DMS53 treated with DMSO at 0.1 percent for 48 hours (cell line): ENCODE measurements around the gene BLTP3B.

Experiments used
- DNase-seq: peaks from one replicate; lab custom pipeline; 2025; ENCODE audit not compliant: unreplicated experiment; lab: John Stamatoyannopoulos, UW

Gene BLTP3B

DNA sequence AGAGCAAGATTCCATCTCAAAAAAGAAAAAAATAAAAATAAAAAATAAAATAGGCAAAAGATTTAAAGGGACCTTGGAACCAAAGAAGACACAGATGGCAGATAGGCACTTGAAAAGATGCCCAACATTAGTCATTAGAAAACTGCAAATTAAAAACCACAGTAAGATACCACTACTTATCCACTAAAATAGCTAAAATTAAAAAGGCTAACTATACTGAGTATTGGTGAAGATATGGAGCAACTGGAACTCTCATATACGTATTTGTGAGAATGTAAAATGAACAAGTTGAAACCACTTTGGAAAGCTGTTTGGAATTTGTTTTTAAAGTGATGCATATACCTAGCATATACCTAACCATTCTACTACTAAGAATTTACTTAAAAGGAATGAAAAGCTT, 22.3 kb downstream of the BLTP3B start:
- no peak for DNase-seq

DNA sequence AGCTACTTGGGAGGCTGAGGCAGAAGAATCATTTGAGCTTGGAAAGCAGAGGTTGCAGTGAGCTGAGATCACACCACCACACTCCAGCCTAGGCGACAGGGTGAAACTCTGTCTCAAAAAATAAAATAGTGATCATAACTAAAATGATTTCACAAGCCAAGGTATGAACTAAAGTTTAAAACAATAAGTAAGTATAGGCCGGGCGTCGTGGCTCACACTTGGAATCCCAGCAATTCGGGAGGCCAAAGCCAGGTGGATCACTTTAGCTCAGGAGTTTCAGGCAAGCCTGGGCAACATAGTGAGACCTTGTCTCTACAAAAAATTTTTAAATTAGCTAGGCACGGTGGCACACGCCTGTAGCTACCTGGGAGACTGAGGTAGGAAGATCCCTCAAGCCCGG, 27.4 kb downstream of the BLTP3B start:
- no peak for DNase-seq

DNA sequence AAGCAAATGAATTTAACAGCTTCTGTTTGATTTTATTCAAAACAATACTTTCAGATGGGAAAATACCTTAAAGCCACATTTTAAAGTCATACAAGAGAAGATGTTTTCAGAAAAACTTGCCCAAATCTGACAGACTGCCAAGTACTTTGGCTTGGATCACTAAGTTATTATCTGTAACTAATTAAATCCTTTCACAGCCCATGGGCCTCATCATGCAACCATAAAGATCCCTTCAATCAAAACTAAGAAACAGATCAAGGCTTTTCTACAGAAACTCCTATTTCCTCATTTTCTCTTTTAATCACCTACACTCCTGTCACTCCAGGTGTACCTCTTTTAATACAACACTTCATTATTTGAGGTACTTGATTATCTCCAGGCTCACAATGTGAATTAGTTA, 28.1 kb downstream of the BLTP3B start:
- no peak for DNase-seq

DNA sequence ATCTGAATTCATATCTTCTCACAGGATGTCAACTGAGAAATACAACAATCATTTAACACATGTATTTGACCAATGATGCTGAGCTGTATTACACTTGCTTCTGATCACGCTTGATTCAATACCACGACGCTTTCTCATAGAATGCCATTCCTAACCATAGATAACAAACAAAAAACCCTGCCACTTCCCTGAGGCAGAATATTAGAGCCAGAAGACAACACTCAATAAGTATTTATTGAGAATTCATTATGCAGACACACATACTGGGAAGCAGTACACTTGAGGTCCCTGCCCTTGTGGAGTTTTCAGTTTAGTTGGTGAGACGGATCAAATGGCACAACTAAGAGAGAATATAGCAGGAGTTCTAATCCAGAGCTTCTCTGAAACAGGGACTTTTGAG, 32.4 kb downstream of the BLTP3B start:
- DNase-seq = no peak

DNA sequence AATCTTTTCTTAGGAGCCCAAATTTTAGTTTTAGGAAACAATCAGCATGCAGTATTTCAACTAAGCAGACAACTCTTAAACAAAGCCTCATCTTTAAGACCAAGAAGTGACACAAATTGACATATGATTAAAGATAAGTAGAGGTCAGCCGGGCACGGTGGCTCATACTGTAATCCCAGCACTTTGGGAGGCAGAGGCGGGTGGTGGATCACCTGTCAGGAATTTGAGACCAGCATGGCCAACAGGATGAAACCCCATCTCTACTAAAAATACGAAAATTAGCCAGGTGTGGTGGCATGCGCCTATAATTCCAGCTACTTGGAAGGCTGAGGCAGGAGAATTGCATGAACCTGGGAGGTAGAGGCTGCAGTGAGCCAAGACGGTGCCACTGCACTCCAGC, 35.8 kb downstream of the BLTP3B start:
- no peak for DNase-seq

DNA sequence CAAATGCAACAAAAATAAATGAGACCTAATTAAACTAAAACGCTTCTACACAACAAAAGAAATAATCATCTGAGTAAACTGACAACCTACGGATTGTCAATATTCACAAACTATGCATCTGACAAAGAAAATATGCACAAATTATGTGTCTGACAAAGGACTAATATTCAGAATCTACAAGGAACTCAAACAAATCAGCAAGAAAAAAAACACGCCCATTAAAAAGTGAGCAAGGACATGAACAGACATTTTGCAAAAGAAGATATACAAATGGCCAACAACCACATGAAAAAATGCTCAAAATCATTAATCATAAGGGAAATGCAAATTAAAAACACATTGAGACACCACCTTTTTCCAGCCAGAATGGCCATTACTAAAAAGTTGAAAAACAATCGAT, 37.0 kb downstream of the BLTP3B start:
- DNase-seq = no peak

DNA sequence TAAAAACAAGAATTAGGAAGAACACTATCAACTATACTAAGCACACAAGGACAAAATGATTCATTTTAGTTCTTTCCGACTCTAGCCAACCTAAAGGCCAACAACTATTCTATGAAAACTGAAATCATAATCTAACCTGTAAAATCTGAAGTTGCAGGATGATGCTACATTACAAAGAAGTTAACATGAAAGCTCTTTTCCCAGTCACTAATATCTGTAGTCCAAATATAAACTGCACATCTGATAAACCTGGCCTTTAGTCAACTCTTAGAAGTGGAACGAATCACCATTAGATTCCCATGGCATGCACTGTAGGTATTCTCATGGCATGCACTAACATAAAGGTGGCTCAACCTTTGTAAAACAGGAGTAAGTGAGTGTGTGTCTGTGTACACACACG, 41.7 kb downstream of the BLTP3B start:
- no peak for DNase-seq
